ENCODE measurements around the gene SHISA4. TPM values are rescaled to one million over a fixed set of nuclear protein-coding genes. Genes with fewer than 3 reads are reported as not detected.

Gene SHISA4
- total and polyA plus RNA-seq, 2 donors (not counting 1 experiment from before 2014, with no cell fraction given) = 0.12 TPM; not detected in 1

DNA sequence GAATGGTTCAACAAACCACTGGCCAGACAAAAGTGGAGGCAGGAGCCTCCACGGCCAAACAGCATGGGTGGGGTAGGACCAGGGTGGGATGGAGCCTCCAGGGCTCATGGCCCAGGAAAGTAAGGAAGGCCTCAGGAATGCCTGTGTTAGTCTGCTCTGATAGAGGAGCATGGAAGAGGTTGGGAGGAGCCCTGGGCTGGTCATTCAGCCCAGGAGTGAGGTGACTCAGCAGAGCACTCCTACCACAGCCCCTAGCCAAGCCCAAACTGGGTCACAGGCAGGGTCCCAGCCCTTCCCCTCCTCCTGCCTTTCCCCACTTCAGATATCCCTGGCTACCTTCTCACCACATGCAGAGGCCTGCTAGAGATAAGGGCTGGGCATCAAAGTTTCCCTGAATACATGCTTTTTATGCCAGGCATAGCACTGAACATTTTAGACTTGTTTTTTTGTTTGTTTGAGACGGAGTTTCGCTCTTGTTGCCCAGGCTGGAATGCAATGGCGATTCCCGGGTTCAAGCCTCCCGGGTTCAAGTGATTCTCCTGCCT lies 3.1 kb upstream of the SHISA4 start:
- H3K9me3 Mint-ChIP-seq (ENCODE audit: insufficient read depth) = no peaks in the 10 kb centered on the region

More for the DNA sequence above, 3.1 kb upstream of the SHISA4 start:
- no peak overlapping the region for H3K27ac Mint-ChIP-seq
- no peaks in the 10 kb centered on the region for H4K20me1 ChIP-seq (ENCODE audit: control insufficient read depth, insufficient read depth, low read length, poor library complexity, severe bottlenecking)
- H3K4me3 ChIP-seq (ENCODE audit: control extremely low read depth in 1 of 5, extremely low read depth in 1 of 5, insufficient read depth in 1 of 5, low read depth in 2 of 5, low read length in 4 of 5) = no peak overlapping the region
- TF ChIP-seq EZH2 (IDR thresholded peaks at IDR 0.05; ENCODE audit: borderline replicate concordance, insufficient read depth, low read depth, low read length, poor library complexity, severe bottlenecking) = no peak
- TF ChIP-seq, protein P1, sequence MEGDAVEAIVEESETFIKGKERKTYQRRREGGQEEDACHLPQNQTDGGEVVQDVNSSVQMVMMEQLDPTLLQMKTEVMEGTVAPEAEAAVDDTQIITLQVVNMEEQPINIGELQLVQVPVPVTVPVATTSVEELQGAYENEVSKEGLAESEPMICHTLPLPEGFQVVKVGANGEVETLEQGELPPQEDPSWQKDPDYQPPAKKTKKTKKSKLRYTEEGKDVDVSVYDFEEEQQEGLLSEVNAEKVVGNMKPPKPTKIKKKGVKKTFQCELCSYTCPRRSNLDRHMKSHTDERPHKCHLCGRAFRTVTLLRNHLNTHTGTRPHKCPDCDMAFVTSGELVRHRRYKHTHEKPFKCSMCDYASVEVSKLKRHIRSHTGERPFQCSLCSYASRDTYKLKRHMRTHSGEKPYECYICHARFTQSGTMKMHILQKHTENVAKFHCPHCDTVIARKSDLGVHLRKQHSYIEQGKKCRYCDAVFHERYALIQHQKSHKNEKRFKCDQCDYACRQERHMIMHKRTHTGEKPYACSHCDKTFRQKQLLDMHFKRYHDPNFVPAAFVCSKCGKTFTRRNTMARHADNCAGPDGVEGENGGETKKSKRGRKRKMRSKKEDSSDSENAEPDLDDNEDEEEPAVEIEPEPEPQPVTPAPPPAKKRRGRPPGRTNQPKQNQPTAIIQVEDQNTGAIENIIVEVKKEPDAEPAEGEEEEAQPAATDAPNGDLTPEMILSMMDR (IDR thresholded peaks at IDR 0.05) = no peak
- peaks cover 0 to 43% (median 31%) of the 10 kb centered on the region in 4 experiments for H3K27me3 ChIP-seq (replicated peaks in 1 of 4; ENCODE audit: control extremely low read depth in 1 of 4, control insufficient read depth in 3 of 4, insufficient read depth in 4 of 4, low read length in 3 of 4)
- ChIA-PET CTCF (interaction anchor here (2.5 kb wide), 1 partner anchor 10 kb away, joined by 9 read pairs; no protein-coding TSS in a partner anchor), POLR2A (no interaction called here)
- intact Hi-C loops (cut with micrococcal nuclease) = no loop called here
- no peak overlapping the region for H2AFZ ChIP-seq (ENCODE audit: insufficient read depth, low read depth, low read length, poor library complexity, severe bottlenecking)
- peaks cover 0 to 13% (median 0%) of the 10 kb centered on the region in 3 donors for H3K9me3 ChIP-seq (ENCODE audit: control extremely low read depth in 1 of 3, control insufficient read depth in 2 of 3, insufficient read depth in 1 of 3, low read length in 2 of 3)
- peaks cover 31 to 40% of the 10 kb centered on the region in 2 donors for H3K4me1 ChIP-seq (ENCODE audit: control insufficient read depth in 2 of 2, insufficient read depth in 2 of 2, low read length in 2 of 2)
- no peak overlapping the region for H3K4me3 Mint-ChIP-seq
- WGBS (ENCODE audit: insufficient coverage) = 94% methylated on average over 3 of the region's 6 CpGs
- DNase-seq (no peak), ATAC-seq (ENCODE audit: low read depth) (no peak)
- no peak overlapping the region for H3K27ac ChIP-seq (ENCODE audit: low read length in 2 of 2)
- H3K36me3 ChIP-seq (replicated peaks in 1 of 2; ENCODE audit: control extremely low read depth in 1 of 2, control insufficient read depth in 1 of 2, extremely low read depth in 1 of 2, insufficient read depth in 2 of 2, low read length in 1 of 2) = no peaks in the 10 kb centered on the region
- H3K9ac ChIP-seq (ENCODE audit: low read length) = no peak overlapping the region
- no peaks in the 10 kb centered on the region for H3K79me2 ChIP-seq (ENCODE audit: control insufficient read depth, insufficient read depth, low read length)
- peaks cover 26% of the 10 kb centered on the region for H3K27me3 Mint-ChIP-seq
- H3K4me2 ChIP-seq (replicated peaks; ENCODE audit: low read depth, low read length, poor library complexity, severe bottlenecking) = no peak overlapping the region
- peaks cover 36% of the 10 kb centered on the region for H3K4me1 Mint-ChIP-seq
